Measurements from ENCODE around the gene FANCE.

The FANCE gene

DNA sequence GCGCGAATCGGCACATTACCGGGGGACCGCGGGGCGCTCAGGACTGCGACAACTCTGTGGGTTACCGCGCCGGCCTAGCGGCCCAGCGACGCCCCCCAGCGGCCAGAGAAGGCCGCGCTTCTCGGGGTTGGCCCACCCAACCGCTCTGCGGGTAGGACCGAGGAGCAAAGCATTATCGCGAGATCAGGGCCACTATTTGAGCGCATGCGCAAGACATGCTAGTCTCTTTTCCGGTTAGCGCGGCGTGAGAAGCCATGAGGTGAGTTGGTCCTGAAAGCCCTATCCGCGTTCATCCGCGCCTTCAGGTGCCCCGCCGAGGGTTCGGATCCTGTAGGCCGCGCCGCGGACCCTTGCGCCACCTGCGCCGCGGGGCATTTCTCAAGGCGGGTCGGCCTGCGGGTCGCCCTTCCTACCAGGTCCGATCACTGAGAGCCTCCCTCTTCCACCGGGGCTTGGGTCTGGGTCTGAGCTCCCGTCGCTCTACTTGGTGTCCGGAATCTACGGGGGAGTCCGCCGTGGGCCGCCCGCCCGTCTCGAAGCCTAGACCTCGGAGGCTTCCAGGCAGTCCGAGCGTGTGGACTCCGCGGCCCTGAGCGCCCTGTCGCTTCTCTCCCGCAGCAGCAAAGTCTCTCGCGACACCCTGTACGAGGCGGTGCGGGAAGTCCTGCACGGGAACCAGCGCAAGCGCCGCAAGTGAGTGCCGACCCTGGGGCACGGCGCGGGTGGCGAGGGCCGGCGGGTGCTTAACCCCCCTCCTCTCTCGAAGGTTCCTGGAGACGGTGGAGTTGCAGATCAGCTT is 16.2 kb downstream of the FANCE start, which contains the start of gene RPL10A:
Gene RPL10A, plus strand, starts transcription at position 221 of the 799 bp plus-strand sequence. Its CDS starts 34 bp downstream, at position 255.
- DNase-seq (ENCODE audit: low read depth): peak; percentile 93

DNA sequence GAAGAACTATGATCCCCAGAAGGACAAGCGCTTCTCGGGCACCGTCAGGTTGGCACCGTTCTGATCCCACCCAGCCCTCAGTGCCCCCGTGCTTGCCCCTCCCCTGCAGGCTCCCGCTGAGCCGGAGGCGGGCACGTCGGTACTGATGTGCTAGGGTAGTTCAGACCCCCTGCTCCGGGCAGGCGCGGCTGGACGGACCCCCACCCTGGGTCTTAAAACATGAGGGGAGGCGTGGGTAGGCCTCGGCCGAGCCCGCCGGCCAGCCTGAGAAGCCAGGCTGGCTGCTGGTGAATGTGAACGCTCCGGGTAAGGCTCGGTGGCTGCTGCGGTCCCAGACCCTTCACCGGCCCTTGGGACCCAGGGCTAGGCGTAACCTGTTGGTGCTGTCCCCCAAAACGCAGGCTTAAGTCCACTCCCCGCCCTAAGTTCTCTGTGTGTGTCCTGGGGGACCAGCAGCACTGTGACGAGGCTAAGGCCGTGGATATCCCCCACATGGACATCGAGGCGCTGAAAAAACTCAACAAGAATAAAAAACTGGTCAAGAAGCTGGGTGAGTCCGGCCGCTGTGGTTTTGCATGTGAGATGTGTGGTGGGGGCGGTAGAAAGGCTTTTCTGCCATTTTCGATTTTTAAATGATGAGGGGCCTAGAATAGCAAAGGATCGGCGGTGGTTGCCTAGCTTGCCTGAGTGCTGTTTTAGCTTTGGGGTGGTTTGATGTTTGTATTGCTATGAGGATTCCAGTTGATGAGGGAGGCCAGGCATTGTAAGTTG is 17.0 kb downstream of the FANCE start:
- no peak for DNase-seq (ENCODE audit: low read depth)

DNA sequence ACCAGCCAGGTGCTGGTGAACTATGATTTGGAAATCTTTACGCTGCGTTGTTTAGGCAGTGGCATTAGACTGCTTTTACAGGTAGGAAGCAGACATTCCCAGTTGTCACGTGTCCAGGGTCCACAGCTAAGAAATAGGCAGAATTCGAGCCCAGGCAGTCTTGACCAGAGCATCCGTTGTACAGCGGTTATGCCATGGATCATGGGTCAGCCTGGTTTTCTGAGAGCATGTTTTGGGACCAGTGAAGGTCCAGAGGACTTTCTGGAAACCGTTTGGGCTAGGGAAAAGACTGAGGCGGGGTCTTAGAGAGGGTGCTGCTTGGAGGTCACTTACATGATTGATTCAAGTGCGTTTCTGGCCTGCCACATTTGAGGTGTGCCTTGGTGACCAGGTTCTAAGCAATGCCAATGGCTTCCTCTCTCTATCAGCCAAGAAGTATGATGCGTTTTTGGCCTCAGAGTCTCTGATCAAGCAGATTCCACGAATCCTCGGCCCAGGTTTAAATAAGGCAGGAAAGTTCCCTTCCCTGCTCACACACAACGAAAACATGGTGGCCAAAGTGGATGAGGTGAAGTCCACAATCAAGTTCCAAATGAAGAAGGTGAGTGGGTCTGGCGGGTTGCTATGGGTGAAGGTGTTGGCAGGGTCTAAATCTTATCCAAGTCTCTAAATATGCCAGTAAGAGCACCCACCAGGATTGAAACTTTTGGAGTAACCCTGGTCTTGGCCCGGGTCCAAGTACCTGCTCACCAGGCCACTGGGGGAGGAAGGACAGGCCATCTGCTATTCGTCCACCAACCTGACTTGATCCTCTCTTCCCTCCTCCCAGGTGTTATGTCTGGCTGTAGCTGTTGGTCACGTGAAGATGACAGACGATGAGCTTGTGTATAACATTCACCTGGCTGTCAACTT is 17.9 kb downstream of the FANCE start:
- DNase-seq (ENCODE audit: low read depth): no peak

GRCh38 chr6:35470663-35471120 is 18.6 kb downstream of the FANCE start:
- no peak for DNase-seq (ENCODE audit: low read depth)

- DNase-seq (ENCODE audit: low read depth): no peak
Observed at GRCh38 chr6:35471836-35472345, 19.8 kb downstream of the FANCE start.

- no peak for DNase-seq (ENCODE audit: low read depth)
Observed at GRCh38 chr6:35473075-35473849, 21.1 kb downstream of the FANCE start.

DNA sequence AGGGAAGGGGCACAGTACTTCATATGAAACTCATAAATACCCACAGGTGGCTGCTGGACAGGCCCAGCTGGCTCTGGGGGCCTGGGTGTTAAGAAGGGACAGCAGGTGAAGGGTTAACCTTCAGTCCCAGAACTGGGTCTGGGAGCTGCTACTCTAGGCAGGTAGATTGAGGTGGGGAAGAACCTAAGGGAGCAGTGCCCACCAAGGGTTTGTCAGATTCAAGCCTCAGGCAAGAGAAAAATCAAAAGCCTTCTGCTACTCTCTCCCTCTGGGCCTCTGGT is 21.7 kb downstream of the FANCE start:
- DNase-seq (ENCODE audit: low read depth): no peak

- no peak for DNase-seq (ENCODE audit: low read depth)
Observed at GRCh38 chr6:35474131-35474941, 22.2 kb downstream of the FANCE start.

GRCh38 chr6:35474942-35475570 is 22.9 kb downstream of the FANCE start:
- DNase-seq (ENCODE audit: low read depth): no peak

GRCh38 chr6:35475573-35475972 is 23.4 kb downstream of the FANCE start:
- DNase-seq (ENCODE audit: low read depth): no peak

- DNase-seq (ENCODE audit: low read depth): no peak
Observed at GRCh38 chr6:35476004-35476403, 23.9 kb downstream of the FANCE start.

- DNase-seq (ENCODE audit: low read depth): no peak
Observed at GRCh38 chr6:35477028-35477427, 24.9 kb downstream of the FANCE start.

GRCh38 chr6:35477551-35478179 is 25.5 kb downstream of the FANCE start:
- DNase-seq (ENCODE audit: low read depth): no peak

DNA sequence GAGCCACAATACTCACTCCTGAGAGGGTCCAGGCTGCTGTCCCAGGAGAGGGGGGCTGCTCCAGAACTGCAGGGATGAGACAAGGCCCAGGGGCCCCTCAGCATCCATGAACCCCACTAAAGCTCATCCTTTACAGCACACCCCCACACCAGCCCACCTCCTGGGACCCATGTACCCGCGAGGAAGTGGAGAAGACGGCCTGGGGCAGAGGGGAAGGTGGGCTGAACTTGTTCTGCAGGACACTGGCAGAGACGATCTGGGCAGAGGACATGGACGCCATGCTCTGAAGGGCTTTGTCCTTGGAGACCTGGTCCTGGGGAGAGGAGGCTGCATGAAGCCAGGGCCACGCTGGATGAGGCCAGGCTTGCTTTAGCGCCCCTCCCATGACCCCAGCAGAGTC is 26.1 kb downstream of the FANCE start:
- no peak for DNase-seq (ENCODE audit: low read depth)

GRCh38 chr6:35480176-35480575 is 28.0 kb downstream of the FANCE start:
- no peak for DNase-seq (ENCODE audit: low read depth)

DNA sequence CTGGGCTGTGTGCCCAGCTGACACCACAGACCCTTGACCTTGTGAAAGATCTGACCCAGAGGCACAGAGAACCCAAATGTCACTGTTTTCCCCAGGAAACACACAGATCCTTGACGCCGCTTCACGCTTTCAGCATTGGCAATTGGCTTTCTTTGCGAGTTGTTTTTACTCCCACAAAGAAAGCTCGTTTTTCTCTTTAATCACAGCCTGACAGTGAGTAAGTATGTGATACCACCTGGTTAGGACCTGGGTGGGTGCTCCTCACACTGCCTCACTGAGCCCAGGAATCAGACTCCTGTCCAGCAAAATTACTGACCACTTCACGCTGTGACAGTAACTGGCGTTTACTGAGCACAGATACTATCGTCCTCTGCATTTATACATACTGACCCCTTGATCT is 29.1 kb downstream of the FANCE start:
- no peak for DNase-seq (ENCODE audit: low read depth)

GRCh38 chr6:35483062-35483461 is 30.9 kb downstream of the FANCE start:
- no peak for DNase-seq (ENCODE audit: low read depth)

- no peak for DNase-seq (ENCODE audit: low read depth)
Observed at GRCh38 chr6:35483490-35483889, 31.4 kb downstream of the FANCE start.

- no peak for DNase-seq (ENCODE audit: low read depth)
Observed at GRCh38 chr6:35483893-35484645, 31.9 kb downstream of the FANCE start.

Measured in activated gamma-delta T cell treated with anti-CD3 and anti-CD28 coated beads, Interleukin-2, amount 50 U/mL, for 16 hours (primary cell).